Esophagus muscularis mucosa (tissue), 3 donors: Measurements from ENCODE around the gene RBP3.

ENCODE experiments used
- POLR2A ChIP-seq: fragments of 450-650 bp; IDR thresholded peaks from one replicate; pipeline ENCODE4 v1.6.1; 2017; ENCODE audit warnings: antibody characterized with exemption, moderate library complexity, mild to moderate bottlenecking, low read depth
- TF ChIP-seq, protein P1 (sequence below), 3 experiments: fragments of 200-600 bp in 2 of 3; fragments of 450-650 bp in 1 of 3; sonication (generic) in 2 of 3; IDR thresholded peaks; one replicate each; pipeline ENCODE4 v1.5.1; 2017 to 2019; ENCODE audit warnings: antibody characterized with exemption in 3 of 3, mild to moderate bottlenecking in 2 of 3, moderate library complexity in 1 of 3

- TF ChIP-seq, protein P1, sequence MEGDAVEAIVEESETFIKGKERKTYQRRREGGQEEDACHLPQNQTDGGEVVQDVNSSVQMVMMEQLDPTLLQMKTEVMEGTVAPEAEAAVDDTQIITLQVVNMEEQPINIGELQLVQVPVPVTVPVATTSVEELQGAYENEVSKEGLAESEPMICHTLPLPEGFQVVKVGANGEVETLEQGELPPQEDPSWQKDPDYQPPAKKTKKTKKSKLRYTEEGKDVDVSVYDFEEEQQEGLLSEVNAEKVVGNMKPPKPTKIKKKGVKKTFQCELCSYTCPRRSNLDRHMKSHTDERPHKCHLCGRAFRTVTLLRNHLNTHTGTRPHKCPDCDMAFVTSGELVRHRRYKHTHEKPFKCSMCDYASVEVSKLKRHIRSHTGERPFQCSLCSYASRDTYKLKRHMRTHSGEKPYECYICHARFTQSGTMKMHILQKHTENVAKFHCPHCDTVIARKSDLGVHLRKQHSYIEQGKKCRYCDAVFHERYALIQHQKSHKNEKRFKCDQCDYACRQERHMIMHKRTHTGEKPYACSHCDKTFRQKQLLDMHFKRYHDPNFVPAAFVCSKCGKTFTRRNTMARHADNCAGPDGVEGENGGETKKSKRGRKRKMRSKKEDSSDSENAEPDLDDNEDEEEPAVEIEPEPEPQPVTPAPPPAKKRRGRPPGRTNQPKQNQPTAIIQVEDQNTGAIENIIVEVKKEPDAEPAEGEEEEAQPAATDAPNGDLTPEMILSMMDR (IDR thresholded peaks at IDR 0.05) = no peak
- no peak for TF ChIP-seq POLR2A
These were observed 26.5 kb upstream of the RBP3 start for GRCh38 chr10:47321521-47322195.
